GM23338 (cell line): Measurements from ENCODE around the gene HSF2BP. TPM values are rescaled to one million over a fixed set of nuclear protein-coding genes. Genes with fewer than 3 reads are reported as not detected.

Source experiments
- ATAC-seq: fragments of 200-7000 bp; cut with Tn5 transposase; 3 replicates; pipeline ENCODE4 v1.9.1; 2020
- DNase-seq: peaks from one replicate; pipeline ENCODE4 v3.0.0-alpha.2; 2015; ENCODE audit warnings: low spot score
- H2AFZ ChIP-seq: fragments of 200-600 bp; sonication (generic); 2 replicates; pipeline ENCODE4 v1.8.0; 2016; ENCODE audit warnings: antibody characterized with exemption, mild to moderate bottlenecking, moderate library complexity
- H3F3A ChIP-seq: fragments of 200-600 bp; sonication (generic); replicated peaks from 2 replicates; pipeline ENCODE4 v1.8.0; 2017; ENCODE audit warnings: antibody characterized with exemption, mixed run types, low read depth
- H3K27ac ChIP-seq: fragments of 200-600 bp; sonication (generic); 2 replicates; pipeline ENCODE4 v1.6.1; 2016; ENCODE audit warnings: low read depth
- H3K27me3 ChIP-seq: fragments of 200-600 bp; sonication (generic); 2 replicates; pipeline ENCODE4 v1.8.0; 2016; ENCODE audit warnings: mild to moderate bottlenecking, mixed run types, moderate library complexity; ENCODE audit not compliant: insufficient read depth
- H3K36me3 ChIP-seq: fragments of 200-600 bp; sonication (generic); 2 replicates; pipeline ENCODE4 v1.8.0; 2016; ENCODE audit warnings: mild to moderate bottlenecking; ENCODE audit not compliant: insufficient read depth
- H3K4me1 ChIP-seq: fragments of 200-600 bp; sonication (generic); 2 replicates; pipeline ENCODE4 v1.8.0; 2016; ENCODE audit warnings: mild to moderate bottlenecking, moderate library complexity; ENCODE audit not compliant: insufficient read depth
- H3K4me2 ChIP-seq: fragments of 200-600 bp; sonication (generic); 2 replicates; pipeline ENCODE4 v1.7.1; 2017; ENCODE audit warnings: mixed run types
- H3K4me3 ChIP-seq: fragments of 200-600 bp; sonication (generic); 2 replicates; pipeline ENCODE4 v1.6.1; 2016; ENCODE audit warnings: mixed run types
- H3K79me2 ChIP-seq: fragments of 200-600 bp; sonication (generic); replicated peaks from 2 replicates; pipeline ENCODE4 v1.8.0; 2017; ENCODE audit warnings: mild to moderate bottlenecking; ENCODE audit not compliant: insufficient read depth
- H3K9me2 ChIP-seq: fragments of 200-600 bp; sonication (generic); 2 replicates; pipeline ENCODE4 v1.8.0; 2017; ENCODE audit not compliant: insufficient read depth
- H4K20me1 ChIP-seq: fragments of 200-600 bp; sonication (generic); replicated peaks from 2 replicates; pipeline ENCODE4 v1.8.0; 2017; ENCODE audit warnings: mild to moderate bottlenecking; ENCODE audit not compliant: insufficient read depth
- H3K27ac Mint-ChIP-seq: 2 replicates; pipeline ENCODE4 v1.8.0; 2020; ENCODE audit warnings: inconsistent platforms, mild to moderate bottlenecking, moderate library complexity, mixed read lengths
- H3K27me3 Mint-ChIP-seq: 3 replicates; pipeline ENCODE4 v1.8.0; 2022; ENCODE audit warnings: low read depth, mild to moderate bottlenecking, moderate library complexity, mixed read lengths, inconsistent platforms; ENCODE audit not compliant: insufficient read depth, poor library complexity
- H3K36me3 Mint-ChIP-seq: 3 replicates; pipeline ENCODE4 v1.8.0; 2021; ENCODE audit warnings: low read depth, mild to moderate bottlenecking, inconsistent platforms, moderate library complexity, mixed read lengths
- H3K4me1 Mint-ChIP-seq: 3 replicates; pipeline ENCODE4 v1.8.0; 2020; ENCODE audit warnings: mild to moderate bottlenecking, inconsistent platforms, mixed read lengths
- H3K4me3 Mint-ChIP-seq: 3 replicates; pipeline ENCODE4 v1.8.0; 2021; ENCODE audit warnings: moderate library complexity, mild to moderate bottlenecking, inconsistent platforms, mixed read lengths
- H3K9me3 Mint-ChIP-seq: 3 replicates; pipeline ENCODE4 v1.8.0; 2020; ENCODE audit warnings: moderate library complexity, mild to moderate bottlenecking, inconsistent platforms, mixed read lengths
- CREB1 ChIP-seq: fragments of 250-450 bp; sonication (Bioruptor Pico); IDR thresholded peaks from 2 replicates; pipeline ENCODE4 v1.5.0; 2020; ENCODE audit warnings: low read depth, mild to moderate bottlenecking, moderate library complexity
- CTCF ChIP-seq, 2 experiments: fragments of 200-600 bp in 1 of 2; sonication (generic) in 1 of 2; conservative IDR thresholded peaks; 2 replicates each; pipeline versions ENCODE4 v1.5.1 to v1.6.1; 2016 to 2017; ENCODE audit warnings: antibody characterized with exemption in 2 of 2, low read depth in 2 of 2, mild to moderate bottlenecking in 2 of 2, moderate library complexity in 1 of 2
- ETS1 ChIP-seq: IDR thresholded peaks from 2 replicates; pipeline ENCODE4 v1.6.1; 2016; ENCODE audit warnings: antibody characterized with exemption
- EZH2 ChIP-seq: fragments of 200-600 bp; sonication (generic); IDR thresholded peaks from one replicate; pipeline ENCODE4 v1.8.0; 2017; ENCODE audit warnings: antibody characterized with exemption, mild to moderate bottlenecking, low read depth; ENCODE audit not compliant: unreplicated experiment
- EZH2phosphoT487 ChIP-seq: fragments of 200-600 bp; sonication (generic); IDR thresholded peaks from one replicate; pipeline ENCODE4 v1.8.1; 2018; ENCODE audit warnings: antibody characterized with exemption; ENCODE audit not compliant: unreplicated experiment
- JUNB ChIP-seq: IDR thresholded peaks from one replicate; pipeline ENCODE4 v1.6.1; 2016; ENCODE audit warnings: antibody characterized with exemption; ENCODE audit not compliant: unreplicated experiment
- POLR2AphosphoS5 ChIP-seq: IDR thresholded peaks from 2 replicates; pipeline ENCODE4 v1.6.1; 2016; ENCODE audit warnings: antibody characterized with exemption, low read depth
- REST ChIP-seq: IDR thresholded peaks from one replicate; pipeline ENCODE4 v1.6.1; 2018; ENCODE audit warnings: antibody characterized with exemption; ENCODE audit not compliant: unreplicated experiment
- STAT1 ChIP-seq: IDR thresholded peaks from one replicate; pipeline ENCODE4 v1.6.1; 2016; ENCODE audit warnings: antibody characterized with exemption; ENCODE audit not compliant: unreplicated experiment
- ZNF114 ChIP-seq: fragments of 250-450 bp; sonication (Bioruptor Pico); IDR thresholded peaks from 2 replicates; pipeline ENCODE4 v1.5.0; 2020; ENCODE audit warnings: mild to moderate bottlenecking, moderate library complexity
- ZNF331 ChIP-seq: fragments of 250-450 bp; sonication (Bioruptor Pico); IDR thresholded peaks from 2 replicates; pipeline ENCODE4 v1.5.0; 2020; ENCODE audit warnings: low read depth, mild to moderate bottlenecking, moderate library complexity
- ZNF462 ChIP-seq: fragments of 250-450 bp; sonication (Bioruptor Pico); IDR thresholded peaks from 2 replicates; pipeline ENCODE4 v1.5.0; 2020; ENCODE audit warnings: mild to moderate bottlenecking, moderate library complexity
- polyA plus RNA-seq: library from polyadenylated mRNA; unstranded; fragments of >200 nt; fragmentation: Nextera tagmentation; extraction: Ambion mirVana; gene quantifications from 2 replicates; pipeline ENCODE4 v1.2.1, GENCODE V29; 2016
- total RNA-seq: library from RNA; depleted of rRNA; stranded (reverse); fragments of >200 nt; shearing (Covaris generic); gene quantifications from 2 replicates; pipeline ENCODE4 v1.2.3, GENCODE V29; 2014

The HSF2BP gene
- total and polyA plus RNA-seq, 2 experiments from 2014 or later: 0.78 to 2.0 TPM

GRCh38 chr21:43692949-43693348, 33.7 kb upstream of the HSF2BP start:
- H3F3A ChIP-seq: no peaks in the 10 kb centered on the region; the same call in 1 of the 2 replicates
- no peaks in the 10 kb centered on the region for H3K27me3 ChIP-seq
- no peaks in the 10 kb centered on the region for H3K4me1 ChIP-seq
- Mint-ChIP-seq H3K27me3 (peaks cover 8% of the 10 kb centered on the region), H3K4me1 (0 out of 3 replicates have a peak, but pooled peaks cover 2% of the 10 kb centered on the region), H3K4me3 (no peak overlapping the region), H3K27ac (no peak overlapping the region), H3K9me3 (no peaks in the 10 kb centered on the region), H3K36me3 (peaks cover 92% of the 10 kb centered on the region)
- H3K79me2 ChIP-seq: no peaks in the 10 kb centered on the region
- no peaks in the 10 kb centered on the region for H3K9me2 ChIP-seq
- DNase-seq (no peak), ATAC-seq (no peak)
- H4K20me1 ChIP-seq: peaks cover 7% of the 10 kb centered on the region
- no peak overlapping the region for H3K4me2 ChIP-seq
- TF ChIP-seq ZNF331 (no peak), CREB1 (CRISPR knock-in tag) (no peak), ETS1 (no peak), CTCF (conservative IDR thresholded peaks at IDR 0.05; ENCODE audit: low read depth in 2 of 2) (no peak), ZNF462 (no peak), EZH2phosphoT487 (no peak), JUNB (no peak), POLR2AphosphoS5 (no peak), EZH2 (no peak), STAT1 (no peak), REST (no peak), ZNF114 (CRISPR knock-in tag) (no peak)
- peaks cover 15% of the 10 kb centered on the region for H3K36me3 ChIP-seq
- H3K4me3 ChIP-seq: no peak overlapping the region
- H2AFZ ChIP-seq: no peak overlapping the region
- 0 out of 2 replicates have a peak overlapping the region, but pooled peaks have one; percentile 2 for H3K27ac ChIP-seq
